Measurements from ENCODE around the gene ALDH3A1.

Gene ALDH3A1

DNA sequence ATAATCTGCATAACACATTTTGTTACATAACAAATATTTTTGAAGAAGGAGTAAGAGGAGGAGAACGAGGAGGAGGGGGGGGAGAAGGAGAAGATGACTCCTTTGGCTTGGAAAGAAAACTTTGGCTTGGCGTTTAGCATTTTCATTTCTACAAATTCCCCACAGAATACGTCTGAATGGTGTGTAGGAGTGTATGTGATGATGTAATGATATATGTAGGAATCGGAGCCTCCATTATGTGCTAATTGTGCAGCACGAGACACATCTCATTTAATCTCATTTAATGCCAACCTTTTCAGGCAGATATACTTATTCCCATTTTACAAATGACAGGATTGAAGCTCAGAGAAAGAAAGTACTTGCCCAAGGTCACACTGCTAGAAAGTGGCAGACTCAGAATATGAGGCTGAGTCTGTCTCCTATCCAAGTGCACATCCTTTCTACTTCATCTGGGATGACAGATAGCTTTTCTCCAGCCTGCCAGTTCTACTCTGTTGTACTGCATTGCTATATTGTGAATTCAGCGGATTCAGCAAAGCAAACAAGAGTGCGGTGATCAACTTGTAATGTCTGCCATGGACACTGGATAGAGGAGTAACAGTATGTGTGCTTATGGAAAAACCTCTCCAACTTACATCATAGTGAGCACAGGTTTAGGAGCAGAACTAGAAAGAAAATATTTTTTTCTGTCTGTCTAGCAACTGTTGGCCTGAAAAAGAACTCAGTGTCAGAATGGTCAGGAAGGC, 21.3 kb downstream of the ALDH3A1 start:
- H3K4me1 ChIP-seq (ENCODE audit: low read depth, poor library complexity, severe bottlenecking): no peaks in the 10 kb centered on the region
- no peak overlapping the region for H3K4me3 ChIP-seq (IDR thresholded peaks at IDR 0.05; ENCODE audit: insufficient read depth, low read depth, low read length)
- no peaks in the 10 kb centered on the region for H3K36me3 ChIP-seq (ENCODE audit: insufficient read depth)
- no peak overlapping the region for H3K4me2 ChIP-seq
- H3K9ac ChIP-seq: no peak overlapping the region
- no peaks in the 10 kb centered on the region for H3K79me2 ChIP-seq (ENCODE audit: insufficient read depth, low read depth)
- no peak overlapping the region for H3K27ac ChIP-seq
- no peaks in the 10 kb centered on the region for H3K27me3 ChIP-seq (ENCODE audit: insufficient read depth, low read depth)
- H2AFZ ChIP-seq (ENCODE audit: low read depth): no peak overlapping the region
- H4K20me1 ChIP-seq (ENCODE audit: insufficient read depth): no peaks in the 10 kb centered on the region
- TF ChIP-seq, protein P1, sequence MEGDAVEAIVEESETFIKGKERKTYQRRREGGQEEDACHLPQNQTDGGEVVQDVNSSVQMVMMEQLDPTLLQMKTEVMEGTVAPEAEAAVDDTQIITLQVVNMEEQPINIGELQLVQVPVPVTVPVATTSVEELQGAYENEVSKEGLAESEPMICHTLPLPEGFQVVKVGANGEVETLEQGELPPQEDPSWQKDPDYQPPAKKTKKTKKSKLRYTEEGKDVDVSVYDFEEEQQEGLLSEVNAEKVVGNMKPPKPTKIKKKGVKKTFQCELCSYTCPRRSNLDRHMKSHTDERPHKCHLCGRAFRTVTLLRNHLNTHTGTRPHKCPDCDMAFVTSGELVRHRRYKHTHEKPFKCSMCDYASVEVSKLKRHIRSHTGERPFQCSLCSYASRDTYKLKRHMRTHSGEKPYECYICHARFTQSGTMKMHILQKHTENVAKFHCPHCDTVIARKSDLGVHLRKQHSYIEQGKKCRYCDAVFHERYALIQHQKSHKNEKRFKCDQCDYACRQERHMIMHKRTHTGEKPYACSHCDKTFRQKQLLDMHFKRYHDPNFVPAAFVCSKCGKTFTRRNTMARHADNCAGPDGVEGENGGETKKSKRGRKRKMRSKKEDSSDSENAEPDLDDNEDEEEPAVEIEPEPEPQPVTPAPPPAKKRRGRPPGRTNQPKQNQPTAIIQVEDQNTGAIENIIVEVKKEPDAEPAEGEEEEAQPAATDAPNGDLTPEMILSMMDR (conservative IDR thresholded peaks at IDR 0.05; ENCODE audit: low read depth, low read length): no peak

DNA sequence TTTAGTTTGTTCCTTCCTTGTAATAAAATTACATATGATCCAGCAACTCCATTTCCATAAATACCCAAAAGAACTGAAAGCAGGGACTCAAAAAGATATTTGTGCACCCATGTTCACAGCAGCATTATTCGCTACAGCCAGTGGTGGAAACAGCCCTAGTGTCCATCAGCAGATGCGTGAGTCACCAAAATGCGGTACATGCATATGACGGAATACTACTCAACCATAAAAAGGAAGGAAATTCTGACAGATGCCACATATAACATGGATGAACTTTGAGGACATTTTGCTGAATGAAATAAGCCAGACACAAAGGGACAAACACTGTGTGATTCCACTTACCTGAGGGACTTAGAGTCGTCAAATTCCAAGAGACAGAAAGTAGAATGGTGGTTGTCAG, 22.6 kb downstream of the ALDH3A1 start:
- H3K27ac ChIP-seq: no peak overlapping the region
- no peaks in the 10 kb centered on the region for H4K20me1 ChIP-seq (ENCODE audit: insufficient read depth)
- no peak overlapping the region for H3K4me3 ChIP-seq (IDR thresholded peaks at IDR 0.05; ENCODE audit: insufficient read depth, low read depth, low read length)
- no peaks in the 10 kb centered on the region for H3K4me1 ChIP-seq (ENCODE audit: low read depth, poor library complexity, severe bottlenecking)
- TF ChIP-seq, protein P1 (conservative IDR thresholded peaks at IDR 0.05; ENCODE audit: low read depth, low read length): no peak
- no peak overlapping the region for H2AFZ ChIP-seq (ENCODE audit: low read depth)
- H3K9ac ChIP-seq: no peak overlapping the region
- H3K27me3 ChIP-seq (ENCODE audit: insufficient read depth, low read depth): no peaks in the 10 kb centered on the region
- no peaks in the 10 kb centered on the region for H3K36me3 ChIP-seq (ENCODE audit: insufficient read depth)
- no peaks in the 10 kb centered on the region for H3K79me2 ChIP-seq (ENCODE audit: insufficient read depth, low read depth)
- H3K4me2 ChIP-seq: no peak overlapping the region

DNA sequence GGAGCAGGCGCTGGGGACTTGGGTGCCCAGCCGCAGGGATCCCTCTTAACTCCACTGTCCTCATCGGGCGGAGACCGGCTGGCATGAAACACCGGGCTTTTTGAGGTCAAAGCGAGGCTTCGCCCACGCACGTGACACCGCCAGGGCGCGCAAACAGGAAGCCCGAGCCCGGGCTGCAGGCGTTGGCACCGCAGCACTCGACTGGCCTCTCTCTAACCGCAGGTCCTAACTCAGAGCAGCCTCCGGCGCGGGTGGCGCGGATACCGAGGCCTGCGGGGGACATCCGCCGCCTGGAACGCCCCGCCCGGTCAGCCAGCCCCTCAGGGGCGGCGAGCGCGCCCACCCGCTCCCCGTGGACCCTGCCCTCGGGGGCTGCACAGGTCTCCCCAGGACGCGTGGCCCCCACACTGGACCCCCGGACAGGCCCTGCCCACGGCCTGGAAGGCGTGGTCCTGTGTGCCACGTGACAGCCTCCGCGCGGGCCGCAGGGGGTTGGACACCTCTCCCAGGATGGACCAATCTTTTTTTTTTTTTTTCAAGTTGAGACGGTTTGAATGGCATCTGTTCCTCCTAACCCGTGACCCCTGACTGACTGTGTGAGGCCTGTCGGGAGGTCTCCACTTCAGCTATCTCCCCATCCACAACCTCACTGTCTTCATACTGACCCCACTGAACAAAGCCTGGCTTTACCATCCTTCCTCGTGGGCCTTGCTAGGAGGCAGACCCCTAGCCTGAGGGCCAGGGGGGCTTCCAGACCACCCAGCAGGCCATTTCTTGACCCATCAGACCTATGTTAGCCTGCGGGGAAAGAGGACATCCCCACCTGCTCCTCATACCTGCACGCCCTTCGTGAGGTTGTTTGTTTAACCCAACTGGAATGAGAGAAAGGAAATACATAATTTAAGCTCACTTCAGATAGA, 23.3 kb downstream of the ALDH3A1 start:
- H3K79me2 ChIP-seq (ENCODE audit: insufficient read depth, low read depth): no peaks in the 10 kb centered on the region
- TF ChIP-seq, protein P1 (conservative IDR thresholded peaks at IDR 0.05; ENCODE audit: low read depth, low read length): no peak
- no peaks in the 10 kb centered on the region for H3K27me3 ChIP-seq (ENCODE audit: insufficient read depth, low read depth)
- H4K20me1 ChIP-seq (ENCODE audit: insufficient read depth): no peaks in the 10 kb centered on the region
- H3K9ac ChIP-seq: no peak overlapping the region
- no peaks in the 10 kb centered on the region for H3K36me3 ChIP-seq (ENCODE audit: insufficient read depth)
- H3K4me2 ChIP-seq: no peak overlapping the region
- H3K27ac ChIP-seq: no peak overlapping the region
- H3K4me3 ChIP-seq (IDR thresholded peaks at IDR 0.05; ENCODE audit: insufficient read depth, low read depth, low read length): no peak overlapping the region
- H3K4me1 ChIP-seq (ENCODE audit: low read depth, poor library complexity, severe bottlenecking): no peaks in the 10 kb centered on the region
- no peak overlapping the region for H2AFZ ChIP-seq (ENCODE audit: low read depth)

DNA sequence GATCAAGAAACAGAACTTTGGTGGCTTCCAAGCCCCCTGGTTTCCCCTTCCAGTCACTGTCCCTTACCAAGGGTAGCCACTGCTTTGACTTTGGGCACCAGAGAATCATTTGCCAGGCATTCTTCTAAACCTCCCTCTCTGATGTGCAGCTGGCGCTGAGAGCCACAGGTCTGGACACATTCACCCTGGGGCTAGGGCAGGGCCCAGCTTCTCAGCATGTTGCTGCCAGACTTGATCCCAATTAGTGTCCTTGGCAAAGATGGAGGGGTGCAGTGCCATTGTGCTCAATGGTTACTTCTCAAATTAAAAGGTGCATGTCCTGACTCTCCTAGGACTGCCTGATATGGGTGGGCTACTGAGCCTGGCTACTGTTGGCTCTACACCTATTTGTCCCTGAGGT, 24.1 kb downstream of the ALDH3A1 start:
- Histone ChIP-seq H2AFZ (ENCODE audit: low read depth) (no peak overlapping the region), H3K36me3 (ENCODE audit: insufficient read depth) (no peaks in the 10 kb centered on the region), H3K27me3 (ENCODE audit: insufficient read depth, low read depth) (no peaks in the 10 kb centered on the region), H3K4me1 (ENCODE audit: low read depth, poor library complexity, severe bottlenecking) (no peaks in the 10 kb centered on the region), H3K79me2 (ENCODE audit: insufficient read depth, low read depth) (no peaks in the 10 kb centered on the region), H3K27ac (no peak overlapping the region), H3K9ac (no peak overlapping the region), H4K20me1 (ENCODE audit: insufficient read depth) (no peaks in the 10 kb centered on the region), H3K4me3 (IDR thresholded peaks at IDR 0.05; ENCODE audit: insufficient read depth, low read depth, low read length) (no peak overlapping the region), H3K4me2 (no peak overlapping the region)
- TF ChIP-seq, protein P1 (conservative IDR thresholded peaks at IDR 0.05; ENCODE audit: low read depth, low read length): no peak
